GM12801 (cell line): ENCODE measurements around the gene WRAP73.

Experiments used
- TF ChIP-seq, protein P1 (sequence below): IDR thresholded peaks from one replicate; pipeline ENCODE4 v1.5.1; 2011; ENCODE audit warnings: control low read depth; ENCODE audit not compliant: insufficient read length; ENCODE audit errors: extremely low read depth

Gene WRAP73, protein sequence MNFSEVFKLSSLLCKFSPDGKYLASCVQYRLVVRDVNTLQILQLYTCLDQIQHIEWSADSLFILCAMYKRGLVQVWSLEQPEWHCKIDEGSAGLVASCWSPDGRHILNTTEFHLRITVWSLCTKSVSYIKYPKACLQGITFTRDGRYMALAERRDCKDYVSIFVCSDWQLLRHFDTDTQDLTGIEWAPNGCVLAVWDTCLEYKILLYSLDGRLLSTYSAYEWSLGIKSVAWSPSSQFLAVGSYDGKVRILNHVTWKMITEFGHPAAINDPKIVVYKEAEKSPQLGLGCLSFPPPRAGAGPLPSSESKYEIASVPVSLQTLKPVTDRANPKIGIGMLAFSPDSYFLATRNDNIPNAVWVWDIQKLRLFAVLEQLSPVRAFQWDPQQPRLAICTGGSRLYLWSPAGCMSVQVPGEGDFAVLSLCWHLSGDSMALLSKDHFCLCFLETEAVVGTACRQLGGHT

GRCh38 chr1:3649342-3650247 lies at the start of gene WRAP73:
Gene WRAP73, minus strand, starts transcription at chr1:3650103. Its CDS starts 104 bp downstream, at chr1:3649999.
- TF ChIP-seq, protein P1, sequence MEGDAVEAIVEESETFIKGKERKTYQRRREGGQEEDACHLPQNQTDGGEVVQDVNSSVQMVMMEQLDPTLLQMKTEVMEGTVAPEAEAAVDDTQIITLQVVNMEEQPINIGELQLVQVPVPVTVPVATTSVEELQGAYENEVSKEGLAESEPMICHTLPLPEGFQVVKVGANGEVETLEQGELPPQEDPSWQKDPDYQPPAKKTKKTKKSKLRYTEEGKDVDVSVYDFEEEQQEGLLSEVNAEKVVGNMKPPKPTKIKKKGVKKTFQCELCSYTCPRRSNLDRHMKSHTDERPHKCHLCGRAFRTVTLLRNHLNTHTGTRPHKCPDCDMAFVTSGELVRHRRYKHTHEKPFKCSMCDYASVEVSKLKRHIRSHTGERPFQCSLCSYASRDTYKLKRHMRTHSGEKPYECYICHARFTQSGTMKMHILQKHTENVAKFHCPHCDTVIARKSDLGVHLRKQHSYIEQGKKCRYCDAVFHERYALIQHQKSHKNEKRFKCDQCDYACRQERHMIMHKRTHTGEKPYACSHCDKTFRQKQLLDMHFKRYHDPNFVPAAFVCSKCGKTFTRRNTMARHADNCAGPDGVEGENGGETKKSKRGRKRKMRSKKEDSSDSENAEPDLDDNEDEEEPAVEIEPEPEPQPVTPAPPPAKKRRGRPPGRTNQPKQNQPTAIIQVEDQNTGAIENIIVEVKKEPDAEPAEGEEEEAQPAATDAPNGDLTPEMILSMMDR, result no peak

DNA sequence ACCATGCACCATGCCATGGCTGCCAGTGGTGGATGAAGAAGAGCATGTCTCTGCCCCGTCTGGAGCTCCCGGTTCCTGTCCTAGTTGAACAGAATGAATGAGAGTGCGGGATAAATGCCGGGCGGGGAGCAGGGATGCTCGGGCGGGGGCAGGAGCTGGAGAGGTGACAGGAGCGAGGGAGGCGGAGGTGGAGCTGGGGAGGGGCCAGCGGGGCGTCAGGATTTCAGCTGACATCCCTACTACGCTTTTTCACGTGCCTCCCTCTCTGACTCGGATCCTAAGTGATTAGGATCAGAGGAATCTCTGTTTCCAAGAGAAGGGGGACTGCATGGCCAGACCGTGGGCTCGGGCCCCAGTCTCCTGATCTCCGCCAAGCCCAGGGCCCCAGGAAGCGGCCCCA lies 49.7 kb upstream of the WRAP73 start:
- TF ChIP-seq, protein P1, result no peak

GRCh38 chr1:3698660-3699408 lies 48.9 kb upstream of the WRAP73 start:
- TF ChIP-seq, protein P1, result no peak

DNA sequence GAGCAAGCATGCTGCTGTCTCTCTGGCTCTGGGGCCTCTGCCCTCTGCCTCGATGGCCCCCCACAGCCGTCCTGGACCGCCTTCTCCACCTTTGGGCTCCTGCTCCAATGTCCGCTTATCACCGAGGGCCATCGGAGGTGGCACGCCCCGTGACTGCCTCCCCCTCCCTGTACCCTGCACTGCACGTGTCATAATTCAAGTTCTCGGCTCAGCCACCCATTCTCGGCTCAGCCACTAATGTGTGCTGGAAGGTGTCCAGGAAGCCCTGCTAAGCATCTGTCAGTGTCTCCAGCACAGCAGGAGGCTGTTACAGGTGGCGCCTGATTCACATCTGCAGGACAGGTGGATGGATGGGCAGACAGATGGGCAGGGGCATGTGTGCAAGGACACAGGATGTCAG lies 47.9 kb upstream of the WRAP73 start:
- TF ChIP-seq, protein P1, result no peak

DNA sequence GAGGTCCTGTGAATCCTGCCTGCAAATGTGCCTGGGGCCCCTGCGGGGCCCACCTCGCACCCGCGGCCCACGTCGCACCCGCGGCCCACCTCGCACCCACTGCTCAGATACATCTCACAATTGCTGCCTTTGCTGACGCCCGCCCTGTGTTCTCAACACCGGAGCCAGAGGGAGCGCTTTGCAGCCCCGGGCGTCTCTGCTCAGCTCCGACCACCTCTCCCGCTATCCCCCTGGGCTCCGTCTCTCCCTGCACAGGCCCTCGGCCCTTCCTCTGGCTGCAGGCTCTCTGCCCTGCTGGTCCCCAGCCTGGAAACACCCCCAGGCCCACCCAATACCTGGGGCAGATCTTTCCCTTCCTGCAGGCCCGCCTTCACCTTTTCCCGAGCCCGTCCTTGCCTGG lies 47.2 kb upstream of the WRAP73 start:
- TF ChIP-seq, protein P1, result no peak

- TF ChIP-seq, protein P1, result no peak
These were observed 46.8 kb upstream of the WRAP73 start for GRCh38 chr1:3696689-3697088.
